Neural crest cell (in vitro differentiated cells): ENCODE data around the gene FAM151B. TPM values are rescaled to one million over a fixed set of nuclear protein-coding genes. Genes with fewer than 3 reads are reported as not detected.

ENCODE experiments used
- DNase-seq: peaks from one replicate; pipeline ENCODE4 v3.0.0; 2021; ENCODE audit warnings: low read depth, mixed read lengths, low spot score
- H3K27ac Mint-ChIP-seq: one replicate; pipeline ENCODE4 v1.8.0; 2021; ENCODE audit warnings: mild to moderate bottlenecking, mixed read lengths; ENCODE audit not compliant: unreplicated experiment
- H3K27me3 Mint-ChIP-seq: 2 replicates; pipeline ENCODE4 v1.8.0; 2021; ENCODE audit warnings: low read depth, mild to moderate bottlenecking, mixed read lengths
- H3K36me3 Mint-ChIP-seq: 2 replicates; pipeline ENCODE4 v1.8.0; 2021; ENCODE audit warnings: low read depth, mild to moderate bottlenecking, mixed read lengths
- H3K4me1 Mint-ChIP-seq: 2 replicates; pipeline ENCODE4 v1.8.0; 2021; ENCODE audit warnings: mixed read lengths
- H3K4me3 Mint-ChIP-seq: one replicate; pipeline ENCODE4 v1.8.0; 2021; ENCODE audit warnings: mild to moderate bottlenecking, mixed read lengths
- H3K9me3 Mint-ChIP-seq: 2 replicates; pipeline ENCODE4 v1.8.0; 2021; ENCODE audit warnings: mixed read lengths
- total RNA-seq: library from RNA; stranded (reverse); gene quantifications from 2 replicates; pipeline ENCODE4 v1.2.1, GENCODE V29; 2021
- TF ChIP-seq, protein P1 (sequence below): fragments of 200-600 bp; sonication (generic); conservative IDR thresholded peaks from 2 replicates; pipeline ENCODE4 v1.5.0; 2021; ENCODE audit warnings: antibody characterized with exemption, mild to moderate bottlenecking

Gene FAM151B
- total RNA-seq, 1 donor from 2014 or later: 2.0 TPM

DNA sequence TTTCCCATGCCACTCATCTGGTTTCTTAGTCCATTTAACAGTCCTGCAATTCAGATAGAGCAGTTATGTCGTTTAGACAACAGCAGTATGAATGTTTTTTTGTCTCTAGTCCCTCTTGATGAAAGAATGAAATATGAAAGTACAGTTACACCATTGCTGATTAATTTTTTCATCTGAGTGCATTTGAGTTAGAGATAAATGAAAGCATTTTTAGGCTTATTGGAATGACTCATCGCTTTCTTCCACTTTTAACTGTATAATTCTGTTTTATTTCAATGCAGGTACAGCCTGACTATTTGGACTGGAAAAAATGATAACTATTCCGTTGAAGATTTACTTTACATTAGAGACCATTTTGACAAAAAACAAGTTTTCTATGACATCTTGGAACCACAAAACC is 53.5 kb downstream of the FAM151B start:
- peaks cover 3% of the 10 kb centered on the region for H3K9me3 Mint-ChIP-seq
- H3K36me3 Mint-ChIP-seq: peaks cover 8% of the 10 kb centered on the region
- H3K4me3 Mint-ChIP-seq: no peak overlapping the region
- no peaks in the 10 kb centered on the region for H3K27me3 Mint-ChIP-seq
- H3K4me1 Mint-ChIP-seq: no peaks in the 10 kb centered on the region
- H3K27ac Mint-ChIP-seq: no peak overlapping the region
- TF ChIP-seq, protein P1, sequence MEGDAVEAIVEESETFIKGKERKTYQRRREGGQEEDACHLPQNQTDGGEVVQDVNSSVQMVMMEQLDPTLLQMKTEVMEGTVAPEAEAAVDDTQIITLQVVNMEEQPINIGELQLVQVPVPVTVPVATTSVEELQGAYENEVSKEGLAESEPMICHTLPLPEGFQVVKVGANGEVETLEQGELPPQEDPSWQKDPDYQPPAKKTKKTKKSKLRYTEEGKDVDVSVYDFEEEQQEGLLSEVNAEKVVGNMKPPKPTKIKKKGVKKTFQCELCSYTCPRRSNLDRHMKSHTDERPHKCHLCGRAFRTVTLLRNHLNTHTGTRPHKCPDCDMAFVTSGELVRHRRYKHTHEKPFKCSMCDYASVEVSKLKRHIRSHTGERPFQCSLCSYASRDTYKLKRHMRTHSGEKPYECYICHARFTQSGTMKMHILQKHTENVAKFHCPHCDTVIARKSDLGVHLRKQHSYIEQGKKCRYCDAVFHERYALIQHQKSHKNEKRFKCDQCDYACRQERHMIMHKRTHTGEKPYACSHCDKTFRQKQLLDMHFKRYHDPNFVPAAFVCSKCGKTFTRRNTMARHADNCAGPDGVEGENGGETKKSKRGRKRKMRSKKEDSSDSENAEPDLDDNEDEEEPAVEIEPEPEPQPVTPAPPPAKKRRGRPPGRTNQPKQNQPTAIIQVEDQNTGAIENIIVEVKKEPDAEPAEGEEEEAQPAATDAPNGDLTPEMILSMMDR: no peak
- DNase-seq: no peak

DNA sequence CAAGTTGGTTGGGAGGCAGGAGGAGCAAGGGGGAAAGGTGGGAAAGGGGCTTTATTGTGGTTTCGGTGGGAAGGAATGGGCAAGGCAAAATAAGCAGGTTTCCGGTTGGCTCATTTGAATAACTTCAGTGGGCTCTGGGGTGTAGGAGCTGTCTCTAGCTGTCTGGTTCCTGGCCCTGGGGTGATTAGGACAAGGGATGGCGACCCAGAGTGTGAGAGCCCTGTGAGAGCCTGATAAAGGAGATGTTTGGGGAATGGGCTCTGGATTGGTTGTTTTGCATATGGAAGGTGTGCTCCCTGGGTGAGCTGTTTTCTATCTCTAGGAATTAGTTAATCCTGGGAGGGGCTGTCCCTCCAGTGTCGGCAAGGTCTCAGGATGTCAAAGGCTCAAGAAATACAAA is 66.7 kb downstream of the FAM151B start:
- no peaks in the 10 kb centered on the region for H3K4me1 Mint-ChIP-seq
- no peaks in the 10 kb centered on the region for H3K36me3 Mint-ChIP-seq
- H3K4me3 Mint-ChIP-seq: no peak overlapping the region
- peaks cover 2% of the 10 kb centered on the region for H3K9me3 Mint-ChIP-seq
- TF ChIP-seq, protein P1: no peak
- H3K27ac Mint-ChIP-seq: no peak overlapping the region
- no peak for DNase-seq
- H3K27me3 Mint-ChIP-seq: peaks cover 22% of the 10 kb centered on the region

DNA sequence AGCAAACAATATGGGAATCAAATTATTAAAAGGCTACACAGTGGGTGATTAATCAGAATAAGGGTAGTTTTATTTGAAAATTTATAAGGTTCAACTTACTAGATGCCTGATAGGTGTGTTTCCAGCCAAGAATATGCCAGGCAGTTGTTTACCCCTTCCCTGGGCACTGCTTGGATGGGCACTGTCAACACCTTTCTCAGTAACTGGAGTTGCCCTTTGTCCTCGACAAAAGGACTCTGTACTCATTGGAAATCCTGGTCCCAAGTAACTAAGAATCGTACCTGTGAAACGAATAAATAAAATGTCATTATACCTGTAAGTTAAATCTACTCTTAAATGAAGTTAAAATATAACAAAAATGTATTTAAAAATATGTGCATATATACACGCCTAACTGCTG is 67.2 kb downstream of the FAM151B start:
- H3K4me1 Mint-ChIP-seq: no peaks in the 10 kb centered on the region
- H3K9me3 Mint-ChIP-seq: peaks cover 2% of the 10 kb centered on the region
- peaks cover 21% of the 10 kb centered on the region for H3K27me3 Mint-ChIP-seq
- no peaks in the 10 kb centered on the region for H3K36me3 Mint-ChIP-seq
- H3K4me3 Mint-ChIP-seq: no peak overlapping the region
- TF ChIP-seq, protein P1: no peak
- DNase-seq: no peak
- H3K27ac Mint-ChIP-seq: no peak overlapping the region

DNA sequence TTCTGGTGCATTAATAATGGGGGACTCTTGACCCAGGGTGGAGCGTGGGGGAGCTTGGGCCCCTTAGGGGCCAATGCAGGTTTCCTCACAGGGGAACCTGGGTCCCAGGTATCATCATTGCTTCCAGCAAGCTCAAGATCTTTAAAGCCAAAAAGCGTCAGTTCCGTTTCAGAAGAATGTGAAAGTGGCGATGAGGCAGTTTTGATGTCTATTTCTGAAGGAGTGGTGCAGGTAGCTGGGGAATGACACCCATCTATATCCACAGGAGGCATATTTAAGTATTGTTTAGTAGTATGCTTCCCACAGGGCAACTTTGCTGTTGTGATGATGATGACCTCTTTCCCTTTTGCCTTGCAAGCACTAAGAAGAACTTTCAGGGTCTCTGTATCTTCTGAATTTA is 71.3 kb downstream of the FAM151B start:
- TF ChIP-seq, protein P1: no peak
- Mint-ChIP-seq H3K27ac (no peak overlapping the region), H3K9me3 (no peaks in the 10 kb centered on the region), H3K27me3 (peaks cover 23% of the 10 kb centered on the region), H3K36me3 (no peaks in the 10 kb centered on the region), H3K4me3 (no peak overlapping the region), H3K4me1 (no peaks in the 10 kb centered on the region)
- DNase-seq: no peak

DNA sequence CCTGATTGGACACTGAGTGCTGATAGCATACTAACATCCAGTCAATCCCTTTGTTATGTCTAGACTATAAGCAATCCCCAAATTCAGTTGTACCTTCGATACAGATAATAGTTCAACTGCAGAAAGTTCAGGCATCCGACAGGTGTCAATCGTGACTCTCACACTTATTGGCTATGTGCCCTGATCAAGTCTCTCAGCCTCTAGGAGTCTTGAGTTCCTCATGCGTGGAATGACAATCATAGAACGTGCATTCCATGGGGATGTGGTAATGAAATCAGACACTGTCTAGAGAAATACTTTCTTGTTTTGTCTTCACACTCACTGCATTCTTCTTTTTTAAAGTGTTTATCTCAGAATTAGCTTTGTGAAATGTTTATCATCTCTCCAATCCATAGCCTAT is 77.4 kb downstream of the FAM151B start:
- Mint-ChIP-seq H3K27ac (no peak overlapping the region), H3K36me3 (no peaks in the 10 kb centered on the region), H3K4me1 (no peaks in the 10 kb centered on the region), H3K4me3 (no peak overlapping the region), H3K9me3 (no peaks in the 10 kb centered on the region), H3K27me3 (peaks cover 46% of the 10 kb centered on the region)
- DNase-seq: no peak
- TF ChIP-seq, protein P1: no peak
